H9 (cell line): ENCODE data around the gene WARS2. TPM values are rescaled to one million over a fixed set of nuclear protein-coding genes. Genes with fewer than 3 reads are reported as not detected.
A peak's percentile ranks its signal among the peaks of the same experiment; 100 is the strongest.

Experiments used
- DNase-seq: peaks from one replicate; pipeline ENCODE4 v3.0.0-alpha.2; 2017
- H2AFZ ChIP-seq: one replicate; pipeline ENCODE4 v1.6.1; 2013; ENCODE audit warnings: mild to moderate bottlenecking, low read length, control low read depth, moderate library complexity
- H2AK5ac ChIP-seq: 2 replicates; pipeline ENCODE4 v1.6.1; 2013; ENCODE audit warnings: low read length, control low read depth, mixed read lengths; ENCODE audit not compliant: insufficient read length
- H2BK120ac ChIP-seq: one replicate; pipeline ENCODE4 v1.6.1; 2013; ENCODE audit warnings: low read depth, mild to moderate bottlenecking, low read length, control low read depth, inconsistent platforms; ENCODE audit not compliant: poor library complexity, severe bottlenecking
- H2BK12ac ChIP-seq: 2 replicates; pipeline ENCODE4 v1.6.1; 2013; ENCODE audit warnings: low read length, control low read depth, mixed read lengths, low read depth; ENCODE audit not compliant: insufficient read length
- H2BK15ac ChIP-seq: 2 replicates; pipeline ENCODE4 v1.6.1; 2013; ENCODE audit warnings: low read depth, low read length, control low read depth
- H2BK20ac ChIP-seq: one replicate; pipeline ENCODE4 v1.6.1; 2013; ENCODE audit warnings: low read depth, mild to moderate bottlenecking, low read length, control low read depth, inconsistent platforms; ENCODE audit not compliant: poor library complexity, severe bottlenecking
- H2BK5ac ChIP-seq: 2 replicates; pipeline ENCODE4 v1.6.1; 2013; ENCODE audit warnings: low read length, control low read depth, mixed read lengths; ENCODE audit not compliant: insufficient read length
- H3K14ac ChIP-seq: 2 replicates; pipeline ENCODE4 v1.6.1; 2013; ENCODE audit warnings: low read length, control low read depth; ENCODE audit not compliant: insufficient read depth
- H3K18ac ChIP-seq: 2 replicates; pipeline ENCODE4 v1.6.1; 2013; ENCODE audit warnings: low read depth, mild to moderate bottlenecking, mixed read lengths, low read length, control low read depth; ENCODE audit not compliant: insufficient read length
- H3K23ac ChIP-seq: 2 replicates; pipeline ENCODE4 v1.6.1; 2013; ENCODE audit warnings: low read length, control low read depth, mixed read lengths, low read depth; ENCODE audit not compliant: insufficient read length
- H3K23me2 ChIP-seq: 2 replicates; pipeline ENCODE4 v1.6.1; 2013; ENCODE audit warnings: low read depth, mild to moderate bottlenecking, mixed read lengths, low read length, control low read depth; ENCODE audit not compliant: insufficient read length, poor library complexity, severe bottlenecking
- H3K27ac ChIP-seq: 2 replicates; pipeline ENCODE4 v1.5.1; 2013; ENCODE audit warnings: low read length, control low read depth, mixed read lengths, low read depth; ENCODE audit not compliant: insufficient read length
- H3K27me3 ChIP-seq: 2 replicates; pipeline ENCODE4 v1.6.1; 2013; ENCODE audit warnings: low read length, control low read depth, inconsistent platforms; ENCODE audit not compliant: insufficient read depth
- H3K4ac ChIP-seq: 2 replicates; pipeline ENCODE4 v1.6.1; 2013; ENCODE audit warnings: low read depth, mild to moderate bottlenecking, control low read depth, inconsistent platforms, low read length, moderate library complexity
- H3K4me1 ChIP-seq: 2 replicates; pipeline ENCODE4 v1.6.1; 2013; ENCODE audit warnings: low read length, control low read depth, inconsistent platforms; ENCODE audit not compliant: insufficient read depth
- H3K4me2 ChIP-seq: 2 replicates; pipeline ENCODE4 v1.6.1; 2013; ENCODE audit warnings: low read length, control low read depth, mixed read lengths; ENCODE audit not compliant: insufficient read length, insufficient read depth
- H3K56ac ChIP-seq: 2 replicates; pipeline ENCODE4 v1.6.1; 2013; ENCODE audit warnings: low read depth, mild to moderate bottlenecking, mixed read lengths, low read length, control low read depth; ENCODE audit not compliant: insufficient read length
- H3K79me1 ChIP-seq: 2 replicates; pipeline ENCODE4 v1.6.1; 2013; ENCODE audit warnings: low read depth, mild to moderate bottlenecking, moderate library complexity, low read length, control low read depth, inconsistent platforms; ENCODE audit not compliant: insufficient read depth, poor library complexity, severe bottlenecking
- H3K79me2 ChIP-seq: 2 replicates; pipeline ENCODE4 v1.6.1; 2013; ENCODE audit warnings: low read length, control low read depth, inconsistent platforms; ENCODE audit not compliant: insufficient read depth
- H3K9ac ChIP-seq: 2 replicates; pipeline ENCODE4 v1.6.1; 2013; ENCODE audit warnings: low read length, control low read depth, mixed read lengths; ENCODE audit not compliant: insufficient read length; ENCODE audit errors: extremely low read depth
- H3K9me3 ChIP-seq: one replicate; pipeline ENCODE4 v1.6.1; 2013; ENCODE audit warnings: low read depth, low read length, inconsistent platforms; ENCODE audit not compliant: control insufficient read depth
- H3T11ph ChIP-seq: one replicate; pipeline ENCODE4 v1.6.1; 2013; ENCODE audit warnings: mild to moderate bottlenecking, low read length, control low read depth, inconsistent platforms
- H4K20me1 ChIP-seq: one replicate; pipeline ENCODE4 v1.6.1; 2013; ENCODE audit not compliant: control insufficient read depth, insufficient read length, insufficient read depth
- H4K5ac ChIP-seq: 2 replicates; pipeline ENCODE4 v1.6.1; 2013; ENCODE audit warnings: low read depth, mild to moderate bottlenecking, mixed read lengths, low read length, control low read depth; ENCODE audit not compliant: insufficient read length
- H4K8ac ChIP-seq: replicated peaks from 2 replicates; pipeline ENCODE4 v1.6.1; 2013; ENCODE audit warnings: low read length, control low read depth, mixed read lengths, low read depth; ENCODE audit not compliant: insufficient read length
- H4K91ac ChIP-seq: 2 replicates; pipeline ENCODE4 v1.6.1; 2013; ENCODE audit warnings: low read depth, mild to moderate bottlenecking, moderate library complexity, mixed read lengths, low read length, control low read depth; ENCODE audit not compliant: insufficient read length
- H3K27ac Mint-ChIP-seq, 3 experiments: 2 replicates in 2 of 3; 3 replicates in 1 of 3; pipeline ENCODE4 v1.8.0; 2020 to 2021; ENCODE audit warnings: mixed read lengths in 3 of 3, mild to moderate bottlenecking in 1 of 3, moderate library complexity in 1 of 3
- H3K27me3 Mint-ChIP-seq: 2 replicates; pipeline ENCODE4 v1.8.0; 2021; ENCODE audit warnings: low read depth, mild to moderate bottlenecking, moderate library complexity, mixed read lengths
- H3K36me3 Mint-ChIP-seq, 3 experiments: 2 replicates in 2 of 3; 3 replicates in 1 of 3; pipeline ENCODE4 v1.8.0; 2020 to 2021; ENCODE audit warnings: low read depth in 3 of 3, mixed read lengths in 3 of 3; ENCODE audit not compliant: insufficient read depth in 1 of 3
- H3K4me1 Mint-ChIP-seq, 2 experiments: 2 replicates each; pipeline ENCODE4 v1.8.0; 2020; ENCODE audit warnings: mixed read lengths in 2 of 2
- H3K4me3 Mint-ChIP-seq, 2 experiments: 2 replicates in 1 of 2; 3 replicates in 1 of 2; pipeline ENCODE4 v1.8.0; 2020 to 2021; ENCODE audit warnings: mild to moderate bottlenecking in 2 of 2, mixed read lengths in 2 of 2, moderate library complexity in 1 of 2
- H3K9me3 Mint-ChIP-seq, 2 experiments: 2 replicates in 1 of 2; 3 replicates in 1 of 2; pipeline ENCODE4 v1.8.0; 2020; ENCODE audit warnings: mild to moderate bottlenecking in 2 of 2, mixed read lengths in 2 of 2, moderate library complexity in 1 of 2
- CTCF ChIP-seq: fragments of 200-600 bp; sonication (generic); conservative IDR thresholded peaks from 3 replicates; pipeline ENCODE4 v1.8.0; 2021; ENCODE audit warnings: antibody characterized with exemption, mild to moderate bottlenecking
- WGBS: extraction: QIAGEN DNeasy Blood & Tissue Kit; methylation state at CpG from one replicate; pipeline ENCODE4 v1.1.7; 2013; ENCODE audit warnings: missing lambda C conversion rate, low lambda C conversion rate, mixed read lengths; ENCODE audit not compliant: insufficient read length; ENCODE audit errors: extremely low coverage; 5-methylcytosine and 5-hydroxymethylcytosine counted together
- total RNA-seq: library from RNA; stranded (reverse); gene quantifications from 2 replicates; pipeline ENCODE4 v1.2.1, GENCODE V29; 2021

WARS2 gene
- total RNA-seq, 1 experiment from 2014 or later: 9.7 TPM

GRCh38 chr1:118985640-118986554, 154.6 kb downstream of the WARS2 start:
- H3K4me2 ChIP-seq: peak overlapping the region; percentile 52
- H3K4me3 Mint-ChIP-seq: peak overlapping the region in 1 of 2 experiments; percentile 85; a peak in 3 of 5 replicates

More at GRCh38 chr1:118985640-118986554, 154.6 kb downstream of the WARS2 start:
- H3K79me1 ChIP-seq: no peaks in the 10 kb centered on the region
- H3K23me2 ChIP-seq: peaks cover 16% of the 10 kb centered on the region
- no peak overlapping the region for H3K14ac ChIP-seq
- H3K27ac Mint-ChIP-seq: no peak overlapping the region
- H2BK12ac ChIP-seq: no peak overlapping the region
- H3K4me1 Mint-ChIP-seq: peaks cover 54 to 71% of the 10 kb centered on the region in 2 experiments
- no peaks in the 10 kb centered on the region for H3K9me3 ChIP-seq
- H4K91ac ChIP-seq: no peak overlapping the region
- H4K5ac ChIP-seq: no peak overlapping the region
- no peak overlapping the region for H3K27ac ChIP-seq
- no peak overlapping the region for H2BK5ac ChIP-seq
- H3K79me2 ChIP-seq: no peaks in the 10 kb centered on the region
- no peaks in the 10 kb centered on the region; a peak in 1 of 7 replicates for H3K36me3 Mint-ChIP-seq
- peaks cover 2 to 15% of the 10 kb centered on the region in 2 experiments for H3K9me3 Mint-ChIP-seq
- no peak overlapping the region for H2BK120ac ChIP-seq
- peaks cover 100% of the 10 kb centered on the region for H3K27me3 Mint-ChIP-seq
- H3K4ac ChIP-seq: no peak overlapping the region
- peaks cover 6% of the 10 kb centered on the region for H3K4me1 ChIP-seq
- no CpG with 5 or more reads among the region's 34 CpGs for WGBS
- no peak overlapping the region for H3K23ac ChIP-seq
- H2AFZ ChIP-seq: no peak overlapping the region
- TF ChIP-seq CTCF: no peak
- H2BK15ac ChIP-seq: no peak overlapping the region
- H3K27me3 ChIP-seq: peaks cover 90% of the 10 kb centered on the region
- no peak for DNase-seq
- H3K9ac ChIP-seq: no peak overlapping the region
- H3K56ac ChIP-seq: no peak overlapping the region
- no peak overlapping the region for H3K18ac ChIP-seq
- H4K8ac ChIP-seq: no peak overlapping the region
- H3T11ph ChIP-seq: no peak overlapping the region
- H2BK20ac ChIP-seq: no peak overlapping the region
- H4K20me1 ChIP-seq: no peaks in the 10 kb centered on the region
- H2AK5ac ChIP-seq: no peak overlapping the region
